Muscle layer of colon (tissue), 2 donors: Measurements from ENCODE around the gene FDX1.

ENCODE experiments used
- H3K27ac ChIP-seq: one replicate; pipeline ENCODE4 v1.7.0; 2013; ENCODE audit warnings: low read depth, mild to moderate bottlenecking, low read length, moderate library complexity
- H3K27me3 ChIP-seq, 2 donors: one replicate each; pipeline ENCODE4 v1.7.0; 2013; ENCODE audit warnings: low read length in 2 of 2, mild to moderate bottlenecking in 2 of 2; ENCODE audit not compliant: insufficient read depth in 2 of 2, control insufficient read depth in 1 of 2
- H3K36me3 ChIP-seq: one replicate; pipeline ENCODE4 v1.7.0; 2013; ENCODE audit warnings: mild to moderate bottlenecking, low read length; ENCODE audit not compliant: insufficient read depth
- H3K4me1 ChIP-seq: one replicate; pipeline ENCODE4 v1.7.0; 2013; ENCODE audit warnings: mild to moderate bottlenecking, low read length; ENCODE audit not compliant: insufficient read depth
- H3K4me3 ChIP-seq, 2 donors: one replicate each; pipeline ENCODE4 v1.7.0; 2013; ENCODE audit warnings: low read length in 2 of 2, low read depth in 1 of 2, mild to moderate bottlenecking in 1 of 2, moderate library complexity in 1 of 2
- H3K9ac ChIP-seq: one replicate; pipeline ENCODE4 v1.7.0; 2013; ENCODE audit warnings: low read length
- H3K9me3 ChIP-seq: one replicate; pipeline ENCODE4 v1.7.0; 2013; ENCODE audit warnings: mild to moderate bottlenecking, low read length
- donor health status: abdominal sarcoma.
- donor health status: Adenocarcinoma of cecum.

The FDX1 gene

DNA sequence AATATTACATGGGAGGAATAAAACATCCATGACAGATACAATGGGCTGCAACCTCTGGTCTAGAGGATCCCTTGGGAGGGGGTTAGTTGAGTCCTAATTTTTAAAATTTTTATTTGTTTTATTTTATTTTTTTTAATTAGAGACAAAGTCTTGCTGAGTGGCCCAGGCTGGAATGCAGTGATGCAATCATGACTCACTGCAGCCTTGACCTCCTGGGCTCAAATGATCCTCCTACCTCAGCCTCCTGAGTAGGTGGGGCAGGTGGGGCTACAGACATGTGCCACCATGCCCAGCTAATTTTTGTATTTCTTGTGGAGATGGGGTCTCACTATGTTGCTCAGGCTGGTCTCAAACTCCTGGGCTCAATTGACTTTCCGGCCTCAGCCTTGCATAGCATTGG lies 43.1 kb downstream of the FDX1 start:
- Histone ChIP-seq H3K4me3 (no peak overlapping the region), H3K27ac (no peak overlapping the region), H3K27me3 (no peaks in the 10 kb centered on the region), H3K9ac (no peak overlapping the region), H3K4me1 (no peaks in the 10 kb centered on the region), H3K36me3 (no peaks in the 10 kb centered on the region), H3K9me3 (no peaks in the 10 kb centered on the region)

DNA sequence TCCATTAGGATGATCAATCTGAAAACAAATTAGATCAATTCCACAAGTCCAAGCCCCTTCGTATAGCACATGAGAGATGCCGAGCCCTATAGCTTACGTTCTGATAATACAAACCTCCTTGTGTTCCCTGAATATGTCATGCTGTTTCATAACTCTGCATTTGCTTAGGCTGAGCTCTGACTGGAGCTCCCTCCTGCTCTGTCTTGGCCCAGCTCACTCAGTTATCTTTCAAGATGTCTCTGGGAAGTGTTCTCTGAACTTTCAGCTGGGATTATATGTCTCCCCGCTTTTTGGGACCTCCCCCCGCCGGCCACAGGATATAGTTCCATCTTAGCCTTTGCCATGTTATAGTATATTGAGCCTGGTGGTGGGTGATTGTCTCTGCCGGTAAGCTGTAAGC lies 44.0 kb downstream of the FDX1 start:
- H3K9ac ChIP-seq, result no peak overlapping the region
- H3K27ac ChIP-seq, result no peak overlapping the region
- no peaks in the 10 kb centered on the region for H3K9me3 ChIP-seq
- H3K27me3 ChIP-seq, result no peaks in the 10 kb centered on the region
- H3K4me1 ChIP-seq, result no peaks in the 10 kb centered on the region
- no peaks in the 10 kb centered on the region for H3K36me3 ChIP-seq
- no peak overlapping the region for H3K4me3 ChIP-seq

DNA sequence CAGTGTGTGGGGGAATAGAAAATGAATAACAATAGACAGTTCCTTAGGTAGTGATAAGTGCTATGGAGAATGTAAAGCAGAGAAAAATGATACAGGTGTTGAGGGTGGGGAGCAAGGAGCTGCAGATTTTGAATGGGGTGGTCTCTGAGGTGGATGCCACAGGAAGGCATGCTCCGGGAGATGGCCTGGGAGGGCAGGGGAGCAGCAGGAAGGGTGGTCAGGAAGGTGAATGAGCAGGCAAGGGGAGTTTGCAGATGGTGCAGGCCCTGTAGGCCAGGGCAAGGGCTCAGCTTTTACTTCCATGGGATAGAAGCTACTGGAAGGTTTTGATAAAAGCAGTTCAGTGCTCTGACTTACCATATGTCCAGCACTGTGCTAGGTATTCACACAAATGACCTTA lies 44.8 kb downstream of the FDX1 start:
- Histone ChIP-seq H3K4me1 (peaks cover 5% of the 10 kb centered on the region), H3K36me3 (no peaks in the 10 kb centered on the region), H3K4me3 (no peak overlapping the region), H3K9ac (no peak overlapping the region), H3K9me3 (no peaks in the 10 kb centered on the region), H3K27ac (no peak overlapping the region), H3K27me3 (no peaks in the 10 kb centered on the region)

DNA sequence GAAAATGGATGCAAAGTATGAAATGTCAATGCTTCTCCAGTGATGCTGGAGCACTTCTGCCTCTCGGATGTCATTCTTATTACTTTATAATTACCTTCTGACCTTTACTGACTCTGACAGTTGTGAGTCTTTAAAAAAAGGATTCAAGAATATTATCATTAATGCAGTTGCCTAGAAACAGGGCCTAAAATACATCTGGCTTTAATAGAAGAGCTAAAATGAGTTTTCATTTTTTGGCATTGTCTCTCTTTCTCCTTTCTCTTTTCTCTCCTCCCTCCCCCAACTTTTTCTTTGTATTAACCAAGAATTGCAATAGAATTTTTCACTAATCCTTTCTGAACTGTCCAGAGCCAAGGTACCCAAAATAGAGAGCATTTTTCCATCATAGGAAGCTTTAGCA lies 45.9 kb downstream of the FDX1 start:
- no peaks in the 10 kb centered on the region for H3K27me3 ChIP-seq
- H3K9me3 ChIP-seq, result no peaks in the 10 kb centered on the region
- no peak overlapping the region for H3K27ac ChIP-seq
- peaks cover 10% of the 10 kb centered on the region for H3K4me1 ChIP-seq
- H3K4me3 ChIP-seq, result no peak overlapping the region
- no peaks in the 10 kb centered on the region for H3K36me3 ChIP-seq
- H3K9ac ChIP-seq, result no peak overlapping the region

DNA sequence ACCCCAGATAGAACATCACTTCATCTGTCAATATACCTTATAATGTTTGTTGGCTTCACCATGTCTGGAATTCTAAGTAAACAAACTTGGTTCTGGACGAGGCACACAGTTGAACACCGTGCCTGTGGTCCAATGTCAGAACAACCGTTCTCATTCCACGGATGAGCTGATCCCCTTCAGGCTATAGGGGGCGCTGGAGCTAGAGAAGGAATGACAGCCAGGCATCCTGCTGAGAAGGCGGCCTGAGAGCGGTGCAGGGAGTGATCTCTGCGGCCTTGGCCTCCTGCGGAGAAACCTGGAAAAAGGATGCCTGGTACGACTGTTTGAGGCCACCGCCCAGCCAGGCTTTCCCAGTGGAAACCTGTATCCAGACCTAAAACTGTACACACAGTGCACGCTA lies 48.7 kb downstream of the FDX1 start:
- Histone ChIP-seq H3K27ac (no peak overlapping the region), H3K27me3 (no peaks in the 10 kb centered on the region), H3K9me3 (no peaks in the 10 kb centered on the region), H3K9ac (no peak overlapping the region), H3K4me3 (no peak overlapping the region), H3K4me1 (peaks cover 10% of the 10 kb centered on the region), H3K36me3 (no peaks in the 10 kb centered on the region)

DNA sequence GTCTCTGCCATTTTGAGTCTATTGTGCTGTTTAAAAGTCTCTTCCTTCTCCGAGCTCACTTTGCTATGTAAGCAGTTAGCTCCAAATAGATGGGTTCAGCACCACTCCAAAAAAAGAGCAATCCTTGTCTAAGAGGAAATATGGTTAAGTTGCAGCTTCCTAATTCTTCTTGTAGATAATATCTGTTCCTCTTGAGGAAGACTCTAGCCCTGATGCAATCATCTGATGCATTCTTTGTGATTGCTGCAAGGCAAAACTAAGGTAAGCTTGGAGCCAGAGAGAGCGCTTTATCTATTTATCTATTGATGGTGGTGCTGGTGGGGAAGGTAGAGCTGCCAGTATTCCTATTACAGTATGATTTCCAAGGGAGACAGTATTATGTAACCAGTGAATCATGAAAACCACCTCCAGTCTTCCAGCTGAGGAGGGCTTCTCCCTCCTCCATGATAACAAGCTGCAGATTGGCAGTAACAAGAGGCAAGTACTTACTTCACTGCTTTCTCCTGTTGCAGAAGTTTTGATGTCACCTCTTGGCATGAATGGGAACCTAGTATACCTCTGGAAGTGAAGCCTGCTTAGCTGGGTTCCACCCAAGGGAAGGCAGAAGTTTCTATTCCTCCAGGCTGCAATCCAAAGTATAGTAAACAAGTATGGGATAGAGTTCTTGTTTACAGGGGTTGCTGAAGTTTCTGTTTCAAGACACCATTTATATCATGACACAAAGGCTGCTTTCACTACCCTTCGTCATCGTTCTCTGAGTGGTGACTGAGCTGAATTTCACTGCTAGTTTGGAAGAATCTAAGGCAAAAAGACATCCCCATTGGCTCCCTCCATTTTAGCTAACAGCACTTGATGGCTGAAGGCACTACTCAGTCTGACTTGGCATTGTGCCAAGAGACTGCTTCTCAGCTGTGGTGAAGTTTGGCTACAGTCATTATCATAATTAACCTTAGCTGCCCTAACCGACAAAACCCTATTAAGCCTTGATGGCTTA lies 49.7 kb downstream of the FDX1 start:
- Histone ChIP-seq H3K36me3 (no peaks in the 10 kb centered on the region), H3K9ac (no peak overlapping the region), H3K27ac (no peak overlapping the region), H3K9me3 (no peaks in the 10 kb centered on the region), H3K4me1 (peaks cover 10% of the 10 kb centered on the region), H3K4me3 (no peak overlapping the region), H3K27me3 (no peaks in the 10 kb centered on the region)

DNA sequence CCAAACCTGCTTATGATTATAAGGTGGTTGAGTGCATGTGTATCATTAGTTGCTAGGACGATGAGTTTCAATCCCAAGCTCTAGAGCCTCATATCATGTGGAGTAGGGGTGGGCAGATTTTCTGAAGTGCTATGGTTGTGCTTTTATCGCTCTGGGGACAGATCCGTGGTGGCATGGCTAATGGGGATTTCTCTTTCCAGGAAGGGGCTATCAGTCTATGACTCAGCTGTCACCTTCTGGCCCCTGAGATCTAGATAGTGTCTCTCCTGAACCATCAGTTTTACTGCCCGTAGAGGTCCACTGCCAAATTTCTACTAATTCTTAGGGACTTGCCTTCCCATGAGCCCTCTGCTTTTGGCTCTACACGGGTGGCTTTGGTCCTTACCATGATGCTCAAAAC lies 51.8 kb downstream of the FDX1 start:
- Histone ChIP-seq H3K9me3 (no peaks in the 10 kb centered on the region), H3K27ac (no peak overlapping the region), H3K9ac (no peak overlapping the region), H3K4me3 (no peak overlapping the region), H3K4me1 (peaks cover 10% of the 10 kb centered on the region), H3K27me3 (no peaks in the 10 kb centered on the region), H3K36me3 (no peaks in the 10 kb centered on the region)

DNA sequence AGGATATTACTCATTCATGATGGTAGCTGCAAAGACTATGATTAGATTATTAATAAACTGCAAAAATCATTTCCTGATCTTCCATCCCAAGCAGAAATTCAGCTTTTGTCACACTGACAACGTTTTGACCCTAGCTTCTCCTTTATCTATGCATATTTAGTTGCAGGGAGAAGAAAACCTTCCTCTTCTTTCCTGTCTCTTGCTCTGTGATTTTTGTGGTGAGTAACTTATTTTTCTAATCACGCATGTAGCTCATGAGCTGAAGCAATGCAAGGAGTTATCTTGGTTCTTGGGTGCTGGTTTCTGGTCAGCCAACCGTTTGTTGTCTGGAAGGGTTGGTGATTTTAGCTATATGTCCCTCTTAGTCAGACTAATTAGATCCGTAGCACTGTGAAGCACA lies 56.4 kb downstream of the FDX1 start:
- Histone ChIP-seq H3K9me3 (no peaks in the 10 kb centered on the region), H3K27me3 (no peaks in the 10 kb centered on the region), H3K4me1 (no peaks in the 10 kb centered on the region), H3K4me3 (no peak overlapping the region), H3K27ac (no peak overlapping the region), H3K9ac (no peak overlapping the region), H3K36me3 (no peaks in the 10 kb centered on the region)

DNA sequence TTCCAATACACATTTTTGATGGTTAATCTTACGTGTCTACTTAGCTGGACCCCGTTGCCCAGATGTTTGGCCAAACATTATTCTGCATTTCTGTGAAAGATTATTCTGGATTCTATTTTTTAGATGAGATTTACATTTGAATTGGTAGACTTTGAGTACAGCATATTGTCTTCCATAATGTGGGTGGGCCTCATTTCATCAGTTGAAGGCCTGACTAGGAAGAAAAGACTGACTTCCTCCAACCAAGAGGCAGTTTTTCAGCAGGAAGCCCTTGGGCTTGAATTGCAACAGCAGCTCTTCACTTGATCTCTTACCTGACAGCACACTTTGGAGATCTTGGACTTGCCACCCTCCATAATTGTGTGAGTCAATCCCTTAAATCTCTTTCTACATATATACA lies 58.7 kb downstream of the FDX1 start:
- Histone ChIP-seq H3K4me1 (no peaks in the 10 kb centered on the region), H3K27me3 (no peaks in the 10 kb centered on the region)

DNA sequence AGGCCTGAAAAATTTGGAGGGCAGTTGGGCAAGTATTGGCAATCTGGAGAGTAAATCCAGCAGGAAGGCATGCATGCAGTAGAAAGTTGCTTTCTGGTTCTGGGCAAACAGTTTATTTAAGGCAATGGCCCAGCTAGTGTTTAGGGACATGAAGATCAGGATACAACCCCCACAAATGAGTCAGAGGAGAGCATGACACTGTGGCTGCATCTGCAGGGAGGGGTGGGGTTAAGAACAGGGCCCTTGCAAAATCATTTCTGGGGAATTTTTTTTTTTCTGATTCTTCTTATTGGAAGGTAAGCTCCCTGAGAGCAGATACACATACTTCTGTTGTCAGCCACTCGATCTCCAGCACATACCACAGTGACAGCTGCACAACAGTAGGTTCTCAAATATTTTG lies 61.1 kb downstream of the FDX1 start:
- Histone ChIP-seq H3K4me3 (no peak overlapping the region), H3K9me3 (no peaks in the 10 kb centered on the region), H3K27me3 (no peaks in the 10 kb centered on the region), H3K4me1 (no peaks in the 10 kb centered on the region), H3K27ac (no peak overlapping the region), H3K36me3 (no peaks in the 10 kb centered on the region), H3K9ac (no peak overlapping the region)

More for the DNA sequence above, 58.7 kb downstream of the FDX1 start:
- Histone ChIP-seq H3K9ac (no peak overlapping the region), H3K9me3 (no peaks in the 10 kb centered on the region), H3K4me3 (no peak overlapping the region), H3K36me3 (no peaks in the 10 kb centered on the region), H3K27ac (no peak overlapping the region)

DNA sequence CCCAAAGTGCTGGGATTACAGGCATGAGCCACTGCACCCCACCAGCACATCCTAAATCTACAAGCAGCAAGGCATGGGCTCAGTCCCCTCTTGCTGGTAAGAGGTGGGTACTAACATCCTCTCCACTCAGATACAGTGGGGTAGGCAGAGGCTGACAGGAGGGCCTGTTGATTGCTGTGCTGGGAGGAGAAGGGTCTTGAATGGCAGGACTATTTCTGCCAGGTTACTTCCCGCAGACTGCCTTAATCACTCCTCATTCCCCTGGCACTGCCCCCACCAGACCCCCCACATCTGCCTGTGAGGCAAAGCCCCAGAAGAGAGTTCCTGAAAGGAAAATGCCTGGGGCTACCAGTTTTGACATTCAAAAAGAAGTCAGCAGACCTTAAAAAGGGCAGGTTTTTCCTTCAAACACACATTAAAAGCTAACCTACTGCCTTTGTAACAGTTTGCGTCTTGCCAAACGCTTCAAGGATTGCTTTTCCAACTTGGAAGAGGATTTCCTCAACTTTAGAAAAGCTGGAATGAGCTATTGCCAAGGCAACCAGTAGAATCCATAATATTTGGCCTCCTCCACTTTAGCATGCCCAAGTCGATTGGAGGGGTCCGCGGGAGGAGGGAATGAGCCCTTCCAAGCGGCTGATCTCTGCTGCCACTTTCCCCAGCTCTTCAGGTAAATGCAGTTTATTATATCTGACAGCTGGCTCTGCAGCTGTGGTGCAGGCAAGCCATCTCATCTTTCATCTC lies 62.0 kb downstream of the FDX1 start:
- no peaks in the 10 kb centered on the region for H3K27me3 ChIP-seq
- H3K4me1 ChIP-seq, result no peaks in the 10 kb centered on the region
- H3K9me3 ChIP-seq, result no peaks in the 10 kb centered on the region
- H3K9ac ChIP-seq, result no peak overlapping the region
- H3K4me3 ChIP-seq, result no peak overlapping the region
- no peak overlapping the region for H3K27ac ChIP-seq
- no peaks in the 10 kb centered on the region for H3K36me3 ChIP-seq
